Pulmonary artery endothelial cell (primary cell): Measurements from ENCODE around the gene SLC5A10. TPM values are rescaled to one million over a fixed set of nuclear protein-coding genes. Genes with fewer than 3 reads are reported as not detected.

Experiments
- DNase-seq: peaks from one replicate; pipeline ENCODE4 v3.0.0-alpha.2; 2011; ENCODE audit warnings: low read depth, low spot score
- total RNA-seq: library from RNA; depleted of rRNA; stranded (reverse); fragments of >200 nt; gene quantifications from 2 replicates; pipeline ENCODE4 v1.2.3, GENCODE V29; 2014

The SLC5A10 gene
- total RNA-seq, 1 donor from 2014 or later: not detected

- DNase-seq: no peak
Measured at GRCh38 chr17:19002805-19003542, 51.0 kb downstream of the SLC5A10 start.

- no peak for DNase-seq
Measured at GRCh38 chr17:19003543-19004420, 51.8 kb downstream of the SLC5A10 start.

GRCh38 chr17:19004421-19005136 is 52.6 kb downstream of the SLC5A10 start, which contains the start of gene FAM83G:
Gene FAM83G (minus strand): TSS chr17:19004764. CDS start chr17:19004041, 723 bp downstream.
- no peak for DNase-seq

- no peak for DNase-seq
Measured at GRCh38 chr17:19005137-19005773, 53.3 kb downstream of the SLC5A10 start.

GRCh38 chr17:19005789-19006430 is 53.9 kb downstream of the SLC5A10 start:
- no peak for DNase-seq

- no peak for DNase-seq
Measured at GRCh38 chr17:19006698-19007097, 54.7 kb downstream of the SLC5A10 start.

- no peak for DNase-seq
Measured at GRCh38 chr17:19009970-19010369, 58.0 kb downstream of the SLC5A10 start.

GRCh38 chr17:19010729-19011505 is 59.0 kb downstream of the SLC5A10 start:
- no peak for DNase-seq

- no peak for DNase-seq
Measured at GRCh38 chr17:19011581-19011980, 59.6 kb downstream of the SLC5A10 start.

- DNase-seq: no peak
Measured at GRCh38 chr17:19012171-19013080, 60.5 kb downstream of the SLC5A10 start.

- DNase-seq: no peak
Measured at GRCh38 chr17:19013226-19013625, 61.3 kb downstream of the SLC5A10 start.

GRCh38 chr17:19013806-19014627 is 62.1 kb downstream of the SLC5A10 start:
- DNase-seq: no peak

GRCh38 chr17:19014628-19015215 is 62.8 kb downstream of the SLC5A10 start:
- DNase-seq: no peak

- no peak for DNase-seq
Measured at GRCh38 chr17:19015428-19015827, 63.5 kb downstream of the SLC5A10 start.

GRCh38 chr17:19016297-19016696 is 64.3 kb downstream of the SLC5A10 start:
- DNase-seq: no peak

- no peak for DNase-seq
Measured at GRCh38 chr17:19016881-19017280, 64.9 kb downstream of the SLC5A10 start.

- DNase-seq: no peak
Measured at GRCh38 chr17:19017401-19017800, 65.4 kb downstream of the SLC5A10 start.
